Measurements from ENCODE around the gene IVD.

IVD gene

DNA sequence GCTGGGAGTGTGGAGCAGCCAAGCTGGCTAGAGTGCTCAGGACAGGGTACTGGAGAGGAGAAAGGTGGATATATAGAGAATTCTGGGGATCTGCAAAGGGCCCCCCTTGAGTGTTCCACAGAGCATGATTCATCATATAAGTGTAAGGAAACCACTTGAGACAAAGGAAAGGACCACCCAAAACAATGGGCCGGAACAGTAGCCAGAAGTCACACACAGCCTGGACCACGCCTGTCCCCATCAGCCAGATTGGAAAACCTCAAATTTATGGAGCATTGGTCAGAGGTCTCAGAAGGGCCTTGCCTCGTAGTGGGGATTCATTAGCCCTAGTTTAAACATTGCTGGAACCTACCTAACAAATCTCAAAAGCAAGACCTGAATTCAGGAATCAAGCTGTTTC, 28.0 kb upstream of the IVD start:
- no peaks in the 10 kb centered on the region for H3K9me3 ChIP-seq (ENCODE audit: control insufficient read depth, low read length)
- no peaks in the 10 kb centered on the region for H3K4me1 ChIP-seq (ENCODE audit: control insufficient read depth, insufficient read depth, low read length)

DNA sequence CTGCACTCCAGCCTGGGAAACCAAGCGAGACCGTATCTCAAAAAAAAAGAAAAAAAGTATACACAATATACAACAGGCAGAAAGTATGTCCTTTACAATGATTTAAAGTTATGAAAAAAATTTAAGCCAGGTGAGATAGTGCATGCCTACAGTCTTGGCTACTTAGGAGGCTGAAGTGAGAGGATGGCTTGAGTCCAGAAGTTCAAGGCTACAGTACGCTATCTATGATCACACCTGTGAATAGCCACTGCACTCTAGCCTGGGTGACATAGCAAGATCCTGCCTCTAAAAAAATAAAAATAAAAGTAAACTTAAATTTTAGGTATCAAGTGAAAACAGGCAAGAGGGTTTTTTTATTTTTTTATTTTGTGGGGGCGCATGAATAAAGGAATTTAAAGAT, 26.2 kb upstream of the IVD start:
- no peak overlapping the region for H3K4me3 ChIP-seq (ENCODE audit: insufficient read depth, low read depth, low read length)
- peaks cover 3% of the 10 kb centered on the region for H3K4me1 ChIP-seq (ENCODE audit: control insufficient read depth, insufficient read depth, low read length)
- no peaks in the 10 kb centered on the region for H3K36me3 ChIP-seq (ENCODE audit: control insufficient read depth, insufficient read depth, low read length)
- H3K27ac ChIP-seq (ENCODE audit: insufficient read depth, low read depth, low read length, poor library complexity, severe bottlenecking): no peak overlapping the region
- no peaks in the 10 kb centered on the region for H3K27me3 ChIP-seq (ENCODE audit: control insufficient read depth, insufficient read depth, low read length, poor library complexity, severe bottlenecking)
- H3K9me3 ChIP-seq (ENCODE audit: control insufficient read depth, low read length): no peaks in the 10 kb centered on the region
- WGBS, 2 experiments: 100% methylated on average over 4 of the region's 4 CpGs

More for the DNA sequence above, 28.0 kb upstream of the IVD start:
- WGBS, 2 experiments: 91 to 92% methylated on average over 3 of the region's 3 CpGs
- Histone ChIP-seq H3K4me3 (ENCODE audit: insufficient read depth, low read depth, low read length) (no peak overlapping the region), H3K27me3 (ENCODE audit: control insufficient read depth, insufficient read depth, low read length, poor library complexity, severe bottlenecking) (no peaks in the 10 kb centered on the region), H3K27ac (ENCODE audit: insufficient read depth, low read depth, low read length, poor library complexity, severe bottlenecking) (no peak overlapping the region), H3K36me3 (ENCODE audit: control insufficient read depth, insufficient read depth, low read length) (no peaks in the 10 kb centered on the region)

DNA sequence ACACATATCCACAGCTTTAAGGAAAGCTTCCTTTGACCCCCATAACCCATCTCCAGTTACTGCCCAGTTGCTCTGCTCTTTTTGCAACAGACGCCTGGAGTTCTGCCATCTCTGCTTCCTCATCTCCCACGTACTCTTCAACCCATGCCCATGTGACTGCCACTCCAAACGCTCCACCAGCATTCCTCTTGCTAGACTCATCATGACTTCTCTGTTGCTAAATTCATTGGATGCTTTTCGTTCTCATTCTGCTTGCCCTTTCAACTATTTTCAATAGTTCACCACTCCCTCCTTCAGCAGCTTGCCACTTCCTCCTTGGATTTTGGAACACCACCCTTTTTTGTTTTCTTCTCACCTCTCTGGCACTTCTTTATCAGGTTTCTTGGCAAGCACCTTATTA, 25.7 kb upstream of the IVD start:
- no peaks in the 10 kb centered on the region for H3K9me3 ChIP-seq (ENCODE audit: control insufficient read depth, low read length)
- 64 to 70% methylated on average over 4 of the region's 4 CpGs for WGBS, 2 experiments
- no peaks in the 10 kb centered on the region for H3K27me3 ChIP-seq (ENCODE audit: control insufficient read depth, insufficient read depth, low read length, poor library complexity, severe bottlenecking)
- no peak overlapping the region for H3K27ac ChIP-seq (ENCODE audit: insufficient read depth, low read depth, low read length, poor library complexity, severe bottlenecking)
- no peaks in the 10 kb centered on the region for H3K36me3 ChIP-seq (ENCODE audit: control insufficient read depth, insufficient read depth, low read length)
- H3K4me3 ChIP-seq (ENCODE audit: insufficient read depth, low read depth, low read length): no peak overlapping the region
- peaks cover 3% of the 10 kb centered on the region for H3K4me1 ChIP-seq (ENCODE audit: control insufficient read depth, insufficient read depth, low read length)

DNA sequence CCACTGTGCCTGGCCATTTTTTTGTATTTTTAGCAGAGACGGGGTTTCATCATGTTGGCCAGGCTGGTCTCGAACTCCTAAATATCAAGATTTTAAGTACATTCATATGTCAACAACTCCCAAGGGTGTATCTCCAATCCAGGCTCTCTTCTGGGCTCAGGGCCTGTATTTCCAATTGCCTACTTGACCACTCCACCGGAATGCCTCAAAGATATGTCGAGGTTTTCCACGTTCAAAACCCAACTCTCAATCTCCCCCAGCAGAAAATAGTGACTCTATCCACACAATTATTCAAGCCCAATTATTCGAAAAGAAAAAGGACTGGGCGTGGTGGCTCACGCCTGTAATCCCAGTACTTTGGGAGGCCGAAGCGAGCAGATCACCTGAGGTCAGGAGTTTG, 25.0 kb upstream of the IVD start:
- Histone ChIP-seq H3K27ac (ENCODE audit: insufficient read depth, low read depth, low read length, poor library complexity, severe bottlenecking) (no peak overlapping the region), H3K9me3 (ENCODE audit: control insufficient read depth, low read length) (no peaks in the 10 kb centered on the region), H3K27me3 (ENCODE audit: control insufficient read depth, insufficient read depth, low read length, poor library complexity, severe bottlenecking) (no peaks in the 10 kb centered on the region), H3K36me3 (ENCODE audit: control insufficient read depth, insufficient read depth, low read length) (no peaks in the 10 kb centered on the region), H3K4me3 (ENCODE audit: insufficient read depth, low read depth, low read length) (no peak overlapping the region), H3K4me1 (ENCODE audit: control insufficient read depth, insufficient read depth, low read length) (peaks cover 3% of the 10 kb centered on the region)
- WGBS, 2 experiments: 93% methylated on average over 10 of the region's 10 CpGs

DNA sequence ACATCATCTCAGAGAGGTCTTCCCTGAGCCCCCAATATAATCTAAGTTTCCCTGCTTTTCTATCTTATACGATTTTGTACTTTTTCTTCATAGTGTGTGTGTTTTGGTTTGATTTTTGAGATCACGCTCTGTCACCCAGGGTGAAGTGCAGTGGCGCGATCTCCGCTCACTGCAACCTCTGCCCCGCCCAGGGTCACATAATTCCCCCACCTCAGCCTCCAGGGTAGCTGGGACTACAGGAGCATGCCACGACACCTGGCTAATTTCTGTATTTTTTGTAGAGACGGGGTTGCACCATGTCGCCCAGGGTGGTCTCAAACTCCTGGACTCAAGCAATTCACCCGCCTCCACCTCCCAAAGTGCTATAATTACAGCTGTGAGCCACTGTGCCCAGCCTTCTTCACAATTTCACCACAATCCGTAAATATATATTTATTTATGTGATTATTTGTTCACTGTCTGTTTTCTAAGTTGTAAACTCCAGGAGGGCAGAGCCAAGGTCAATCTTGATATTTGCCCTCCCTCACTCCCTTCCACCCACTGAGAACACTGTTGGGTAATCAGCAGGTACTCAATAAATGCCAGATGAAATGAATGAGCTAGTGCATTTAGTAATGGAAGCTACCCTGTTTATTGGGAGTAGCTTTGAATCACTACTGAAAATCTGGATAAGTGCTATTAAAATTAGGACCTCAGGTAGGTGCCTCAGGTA, 23.6 kb upstream of the IVD start:
- Histone ChIP-seq H3K4me1 (ENCODE audit: control insufficient read depth, insufficient read depth, low read length) (peaks cover 3% of the 10 kb centered on the region), H3K36me3 (ENCODE audit: control insufficient read depth, insufficient read depth, low read length) (peaks cover 9% of the 10 kb centered on the region), H3K27me3 (ENCODE audit: control insufficient read depth, insufficient read depth, low read length, poor library complexity, severe bottlenecking) (no peaks in the 10 kb centered on the region), H3K9me3 (ENCODE audit: control insufficient read depth, low read length) (no peaks in the 10 kb centered on the region), H3K27ac (ENCODE audit: insufficient read depth, low read depth, low read length, poor library complexity, severe bottlenecking) (no peak overlapping the region), H3K4me3 (ENCODE audit: insufficient read depth, low read depth, low read length) (no peak overlapping the region)
- 91 to 93% methylated on average over 9 to 10 of the region's 11 CpGs for WGBS, 2 experiments

DNA sequence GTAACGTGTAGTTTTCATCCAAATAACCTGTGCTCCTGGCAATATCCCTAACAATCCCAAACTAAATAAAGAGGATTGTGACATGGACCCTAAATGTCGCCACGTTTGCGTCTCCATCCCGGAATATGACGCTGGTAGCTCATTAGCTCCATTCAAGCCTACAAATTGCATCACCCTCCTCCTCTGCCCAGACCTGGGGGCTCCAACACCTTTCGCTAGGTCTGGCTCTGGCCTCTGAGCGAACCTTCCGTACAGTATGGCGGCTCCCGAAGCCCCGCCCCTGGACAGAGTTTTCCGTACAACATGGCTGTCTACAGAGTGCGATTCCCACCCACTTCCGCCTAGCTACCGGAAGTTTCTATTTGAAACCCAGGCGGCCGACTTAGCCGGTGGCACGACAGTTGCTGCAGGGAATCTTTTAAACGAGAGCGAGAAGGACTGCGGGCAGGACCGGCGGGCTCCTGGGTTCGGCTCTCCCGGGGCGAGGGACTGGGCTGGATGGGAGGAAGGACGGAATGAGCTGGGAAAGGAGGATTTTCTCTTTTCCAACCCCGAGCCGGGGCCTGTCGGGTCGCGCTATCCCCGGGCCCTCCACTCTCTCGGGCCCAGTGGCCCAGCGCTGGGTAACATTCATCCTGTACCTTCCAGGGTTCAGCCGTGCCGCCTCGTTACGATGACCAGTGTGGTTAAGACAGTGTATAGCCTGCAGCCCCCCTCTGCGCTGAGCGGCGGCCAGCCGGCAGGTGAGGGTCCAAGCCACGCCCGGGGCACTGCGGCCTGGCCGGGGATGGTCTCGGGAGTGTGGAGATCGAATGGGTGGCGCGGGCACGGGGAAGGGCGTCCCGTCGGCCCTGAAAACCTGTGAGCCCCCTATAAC, 22.8 kb upstream of the IVD start, which contains the start of gene KNSTRN:
TSS of gene KNSTRN (plus strand) at position 142 of the 877 bp plus-strand sequence. CDS start at position 257, 115 bp downstream.
- 4% methylated on average over 57 of the region's 57 CpGs for WGBS, 2 experiments
- no peaks in the 10 kb centered on the region for H3K9me3 ChIP-seq (ENCODE audit: control insufficient read depth, low read length)
- no peak within 1 kb of the TSS for H3K27ac ChIP-seq (ENCODE audit: insufficient read depth, low read depth, low read length, poor library complexity, severe bottlenecking)
- H3K27me3 ChIP-seq (ENCODE audit: control insufficient read depth, insufficient read depth, low read length, poor library complexity, severe bottlenecking): no peaks in the 10 kb centered on the region
- peaks cover 18% of the 10 kb centered on the region for H3K36me3 ChIP-seq (ENCODE audit: control insufficient read depth, insufficient read depth, low read length)
- peaks cover 3% of the 10 kb centered on the region for H3K4me1 ChIP-seq (ENCODE audit: control insufficient read depth, insufficient read depth, low read length)
- peak within 1 kb of the TSS; percentile 99 for H3K4me3 ChIP-seq (ENCODE audit: insufficient read depth, low read depth, low read length)

DNA sequence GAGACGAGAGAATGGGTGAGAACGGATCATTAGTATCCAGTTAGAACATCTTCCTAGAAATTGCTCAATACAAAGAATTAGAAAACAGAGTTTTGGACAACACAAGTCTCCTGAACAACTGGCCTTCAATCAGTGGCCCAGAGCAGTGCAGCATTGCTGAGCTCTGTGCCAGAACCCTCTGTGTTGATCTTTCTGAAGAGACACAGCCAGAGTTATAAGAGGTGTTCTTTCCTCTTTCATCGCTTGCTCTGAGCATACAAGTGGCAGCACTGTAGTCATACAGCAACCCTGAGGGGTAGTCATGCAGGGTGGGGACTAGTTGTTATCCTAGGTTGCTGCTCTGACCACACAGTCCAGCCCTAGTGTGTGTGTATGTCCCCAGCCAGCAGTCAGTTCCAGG, 19.1 kb upstream of the IVD start:
- Histone ChIP-seq H3K4me1 (ENCODE audit: control insufficient read depth, insufficient read depth, low read length) (peaks cover 3% of the 10 kb centered on the region), H3K9me3 (ENCODE audit: control insufficient read depth, low read length) (no peaks in the 10 kb centered on the region), H3K36me3 (ENCODE audit: control insufficient read depth, insufficient read depth, low read length) (peaks cover 48% of the 10 kb centered on the region), H3K27ac (ENCODE audit: insufficient read depth, low read depth, low read length, poor library complexity, severe bottlenecking) (no peak overlapping the region), H3K27me3 (ENCODE audit: control insufficient read depth, insufficient read depth, low read length, poor library complexity, severe bottlenecking) (no peaks in the 10 kb centered on the region), H3K4me3 (ENCODE audit: insufficient read depth, low read depth, low read length) (no peak overlapping the region)
- WGBS, 2 experiments: 94 to 96% methylated on average over 3 of the region's 3 CpGs

DNA sequence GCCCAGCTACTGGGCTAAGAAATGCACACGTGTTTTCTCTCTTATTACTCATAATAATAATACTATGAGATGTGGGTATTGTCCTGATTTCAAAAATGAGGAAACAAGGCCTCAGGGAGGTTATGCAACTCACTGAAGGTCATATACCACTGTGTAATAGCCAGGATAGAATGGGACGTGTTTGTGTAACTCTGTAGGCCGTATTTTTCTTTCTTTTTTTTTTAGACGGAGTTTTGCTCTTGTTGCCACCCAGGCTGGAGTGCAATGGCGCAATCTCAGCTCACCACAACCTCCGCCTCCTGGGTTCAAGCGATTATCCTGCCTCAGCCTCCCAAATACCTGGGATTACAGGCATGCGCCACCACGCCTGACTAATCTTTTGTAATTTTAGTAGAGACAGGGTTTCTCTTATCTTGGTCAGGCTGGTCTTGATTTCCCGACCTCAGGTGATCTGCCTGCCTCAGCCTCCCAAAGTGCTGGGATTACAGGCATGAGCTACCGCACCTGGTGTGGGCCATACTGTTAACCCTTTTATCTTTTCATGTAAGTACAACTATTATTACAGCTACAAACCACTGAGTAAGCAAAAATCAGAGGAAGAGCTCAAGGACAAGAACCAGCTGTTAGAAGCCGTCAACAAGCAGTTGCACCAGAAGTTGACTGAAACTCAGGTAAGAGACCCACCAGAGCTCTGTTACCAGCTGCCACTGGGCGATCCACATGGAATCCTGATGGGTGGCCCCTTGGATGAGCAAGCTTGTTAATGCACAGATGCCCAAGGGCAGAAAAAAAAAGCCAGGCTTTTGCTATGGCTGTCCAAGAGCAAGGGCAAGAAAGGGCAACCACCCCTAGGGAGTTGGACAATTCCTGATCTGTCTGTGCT, 16.4 kb upstream of the IVD start:
- Histone ChIP-seq H3K4me3 (ENCODE audit: insufficient read depth, low read depth, low read length) (no peak overlapping the region), H3K27me3 (ENCODE audit: control insufficient read depth, insufficient read depth, low read length, poor library complexity, severe bottlenecking) (no peaks in the 10 kb centered on the region), H3K27ac (ENCODE audit: insufficient read depth, low read depth, low read length, poor library complexity, severe bottlenecking) (no peak overlapping the region), H3K36me3 (ENCODE audit: control insufficient read depth, insufficient read depth, low read length) (peaks cover 72% of the 10 kb centered on the region), H3K9me3 (ENCODE audit: control insufficient read depth, low read length) (no peaks in the 10 kb centered on the region), H3K4me1 (ENCODE audit: control insufficient read depth, insufficient read depth, low read length) (no peaks in the 10 kb centered on the region)
- WGBS, 2 experiments: 95 to 96% methylated on average over 12 of the region's 13 CpGs

DNA sequence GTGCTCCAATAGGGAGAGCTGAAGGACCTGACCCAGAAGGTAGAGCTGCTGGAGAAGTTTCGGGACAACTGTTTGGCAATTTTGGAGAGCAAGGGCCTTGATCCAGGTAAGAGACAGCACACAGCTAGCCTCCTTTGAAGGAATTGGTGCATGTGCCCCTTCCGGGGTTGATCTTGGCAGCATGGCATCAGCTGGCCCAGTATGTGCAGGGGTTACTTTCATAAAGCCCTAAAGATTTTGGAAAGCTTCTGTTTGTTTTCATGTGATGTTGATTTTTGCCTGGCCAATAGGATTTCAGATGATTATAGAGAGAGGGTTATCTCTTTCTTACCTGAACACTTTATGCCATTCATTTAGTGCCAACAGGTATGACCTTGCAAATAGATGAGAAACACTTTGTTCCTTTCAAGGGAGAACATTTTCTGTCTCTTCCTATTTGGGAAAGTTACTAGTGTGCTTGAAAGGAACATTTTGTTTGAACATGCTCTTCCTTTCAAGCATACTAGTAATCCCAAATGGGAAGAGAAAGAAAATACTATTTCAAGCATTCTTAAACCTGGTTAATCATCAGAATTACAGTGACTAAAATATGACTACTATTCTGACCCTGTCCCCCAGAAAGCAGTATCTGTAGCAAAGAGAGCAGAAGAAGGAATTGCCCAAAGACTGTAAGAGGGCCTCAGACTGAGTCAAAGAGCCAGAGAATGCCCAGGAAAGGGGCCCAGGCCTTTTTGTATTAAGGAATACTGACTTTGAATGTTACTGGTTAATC, 15.6 kb upstream of the IVD start:
- Histone ChIP-seq H3K9me3 (ENCODE audit: control insufficient read depth, low read length) (no peaks in the 10 kb centered on the region), H3K27me3 (ENCODE audit: control insufficient read depth, insufficient read depth, low read length, poor library complexity, severe bottlenecking) (no peaks in the 10 kb centered on the region), H3K4me1 (ENCODE audit: control insufficient read depth, insufficient read depth, low read length) (no peaks in the 10 kb centered on the region), H3K36me3 (ENCODE audit: control insufficient read depth, insufficient read depth, low read length) (peaks cover 77% of the 10 kb centered on the region), H3K4me3 (ENCODE audit: insufficient read depth, low read depth, low read length) (no peak overlapping the region), H3K27ac (ENCODE audit: insufficient read depth, low read depth, low read length, poor library complexity, severe bottlenecking) (no peak overlapping the region)
- WGBS, 2 experiments: 95 to 97% methylated on average over 2 of the region's 2 CpGs

All from ectodermal cell (in vitro differentiated cells).